HG03342 (cell line): ENCODE measurements around the gene PIRT.
A peak's percentile ranks its signal among the peaks of the same experiment; 100 is the strongest.
"Not testable (repeated sequence)": the region's sequence is repeated elsewhere in the genome, so short reads cannot be mapped to it uniquely, and the experiment has no call there.

Experiments used
- ATAC-seq: cut with Tn5 transposase; IDR thresholded peaks from one replicate; pipeline ENCODE4 v1.9.1; 2021; ENCODE audit warnings: mild to moderate bottlenecking, moderate library complexity; ENCODE audit not compliant: unreplicated experiment

The PIRT gene

DNA sequence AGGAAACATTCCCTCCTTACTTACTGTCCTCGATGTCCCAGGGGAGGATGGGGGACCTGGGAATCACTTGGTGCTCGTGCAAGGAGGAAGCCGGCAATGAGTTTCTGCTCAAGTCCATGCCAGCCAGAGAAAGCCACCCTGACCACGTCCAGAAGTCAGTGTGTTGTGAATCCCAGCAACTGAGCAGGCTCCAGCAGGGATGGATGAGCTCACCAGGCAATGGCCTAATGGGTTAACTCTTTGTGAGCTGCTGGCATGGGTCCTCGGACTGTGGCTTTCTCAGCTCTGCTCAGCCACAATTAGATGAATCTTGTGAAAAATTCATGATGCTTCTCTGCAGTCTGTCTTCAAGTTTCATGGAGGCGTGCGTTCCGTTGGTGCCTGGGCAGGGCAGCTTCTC, at the start of gene PIRT:
PIRT (minus strand) TSS at position 167 of the 400 bp plus-strand sequence. CDS start 12,442 bp downstream, outside the sequence.
- no peak for ATAC-seq

DNA sequence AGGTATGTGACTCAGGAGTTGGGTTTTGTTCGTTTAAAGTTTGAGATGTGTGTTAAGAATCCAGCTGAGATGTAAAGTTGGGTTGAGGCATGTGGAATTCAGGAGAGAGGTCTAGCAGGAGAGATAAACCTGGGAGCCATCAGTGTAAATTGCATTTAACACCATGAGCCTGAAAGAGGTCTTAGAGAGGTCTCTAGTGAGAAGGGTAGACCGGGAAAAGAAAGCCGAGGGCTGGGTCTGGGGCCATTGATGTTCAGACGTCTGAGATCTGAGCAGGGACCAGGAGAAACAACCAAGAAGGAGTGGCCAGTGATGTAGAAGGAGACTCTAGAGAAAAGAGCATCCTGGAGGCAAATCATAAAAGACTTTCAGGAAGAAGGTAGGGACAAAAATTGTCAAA, 44.1 kb upstream of the PIRT start:
- ATAC-seq: no peak

DNA sequence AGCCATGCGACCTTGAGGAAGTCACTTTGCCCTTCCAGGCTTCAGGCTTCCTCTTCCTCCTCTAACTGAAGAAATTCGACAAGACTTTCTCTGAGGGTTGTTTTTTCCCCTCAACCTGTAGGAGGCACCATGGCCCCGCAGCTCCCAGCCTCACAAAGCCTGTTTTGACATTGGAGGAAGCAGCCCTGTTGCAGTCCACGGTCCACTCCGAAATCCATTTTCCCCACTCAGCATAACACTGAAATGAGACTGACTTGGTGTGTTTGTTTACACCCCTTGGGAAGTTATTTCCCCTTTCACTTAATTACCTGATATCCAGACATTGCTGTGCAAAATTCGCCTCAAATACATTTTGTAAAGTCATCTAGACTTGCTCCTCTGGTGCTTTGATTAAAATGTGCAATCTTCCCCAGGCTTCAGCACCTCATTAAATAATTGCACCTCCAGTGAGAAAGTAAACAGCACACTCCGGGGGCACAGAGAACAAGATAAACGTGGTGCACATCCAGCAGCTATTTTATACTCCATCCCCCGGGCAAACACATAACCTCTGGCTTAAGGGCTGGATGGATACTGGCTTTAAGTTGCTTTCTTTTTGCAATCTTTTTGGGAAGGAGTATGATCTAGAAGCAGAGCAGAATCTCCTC, 41.4 kb upstream of the PIRT start:
- ATAC-seq: no peak

DNA sequence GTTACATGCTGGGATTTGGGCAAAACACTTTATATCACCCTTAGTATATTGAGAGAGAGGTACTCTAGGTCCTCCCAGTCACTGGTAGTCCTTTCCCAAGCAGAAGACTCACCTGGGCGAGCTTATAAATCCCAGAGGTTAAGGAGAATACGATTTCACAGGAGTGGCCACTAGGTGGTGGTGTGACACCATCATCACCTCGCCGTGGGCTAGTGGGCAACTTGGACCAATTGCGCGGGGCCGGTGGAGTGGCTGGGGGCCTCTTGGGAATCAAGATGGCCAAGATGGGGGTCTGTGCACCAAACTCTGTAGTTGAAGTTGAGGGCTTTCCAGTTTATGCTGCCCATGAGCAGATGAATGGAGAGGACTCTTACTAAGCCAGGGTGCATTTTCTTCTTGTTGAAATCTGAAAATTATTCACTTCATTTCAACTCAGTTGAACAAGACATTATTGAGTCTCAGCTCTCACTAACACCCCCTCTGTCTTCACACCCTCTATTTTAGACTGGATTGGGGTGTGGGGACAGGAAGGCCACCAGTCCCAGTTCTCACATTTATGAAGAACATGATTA, 38.2 kb upstream of the PIRT start:
- no peak for ATAC-seq

DNA sequence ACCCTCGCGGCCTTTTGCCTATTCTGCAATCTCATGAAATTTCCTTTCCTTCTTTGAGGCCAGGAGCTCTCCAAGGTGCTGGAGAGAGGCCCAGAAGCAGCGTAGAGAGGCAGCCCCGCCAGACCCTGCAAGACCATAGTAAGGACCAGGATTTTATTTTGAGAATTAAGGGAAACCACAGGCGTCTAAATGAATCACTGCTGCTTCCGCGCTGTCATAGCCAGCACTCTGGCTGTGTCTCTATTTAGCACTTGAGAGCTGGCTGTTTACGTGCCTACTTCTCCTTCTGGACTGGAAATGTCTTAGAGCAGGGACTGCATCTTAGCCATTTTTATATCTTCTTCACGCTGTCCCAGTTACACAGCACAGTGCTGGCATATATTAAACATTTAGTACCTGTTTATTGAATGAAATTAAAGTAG, 37.6 kb upstream of the PIRT start:
- ATAC-seq: no peak

DNA sequence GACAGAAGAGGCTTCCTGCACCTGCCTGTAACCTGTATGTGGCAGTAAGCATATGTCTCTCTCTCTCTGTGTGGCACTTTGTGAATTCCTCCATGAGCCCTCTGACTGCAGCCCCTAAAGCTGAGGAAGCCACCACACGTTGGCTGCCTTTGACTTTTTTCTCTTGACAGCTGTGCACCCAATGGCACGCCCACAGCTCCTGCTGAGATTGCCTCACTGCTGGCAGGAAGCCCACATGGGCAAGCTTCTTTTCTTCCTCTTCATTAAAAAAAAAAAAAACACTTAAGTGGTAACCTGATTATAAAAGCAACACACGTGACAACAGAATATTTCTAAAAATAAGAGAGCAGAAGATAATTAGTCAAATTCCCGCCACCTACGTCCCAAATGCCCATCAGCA, 34.0 kb upstream of the PIRT start:
- ATAC-seq: no peak

DNA sequence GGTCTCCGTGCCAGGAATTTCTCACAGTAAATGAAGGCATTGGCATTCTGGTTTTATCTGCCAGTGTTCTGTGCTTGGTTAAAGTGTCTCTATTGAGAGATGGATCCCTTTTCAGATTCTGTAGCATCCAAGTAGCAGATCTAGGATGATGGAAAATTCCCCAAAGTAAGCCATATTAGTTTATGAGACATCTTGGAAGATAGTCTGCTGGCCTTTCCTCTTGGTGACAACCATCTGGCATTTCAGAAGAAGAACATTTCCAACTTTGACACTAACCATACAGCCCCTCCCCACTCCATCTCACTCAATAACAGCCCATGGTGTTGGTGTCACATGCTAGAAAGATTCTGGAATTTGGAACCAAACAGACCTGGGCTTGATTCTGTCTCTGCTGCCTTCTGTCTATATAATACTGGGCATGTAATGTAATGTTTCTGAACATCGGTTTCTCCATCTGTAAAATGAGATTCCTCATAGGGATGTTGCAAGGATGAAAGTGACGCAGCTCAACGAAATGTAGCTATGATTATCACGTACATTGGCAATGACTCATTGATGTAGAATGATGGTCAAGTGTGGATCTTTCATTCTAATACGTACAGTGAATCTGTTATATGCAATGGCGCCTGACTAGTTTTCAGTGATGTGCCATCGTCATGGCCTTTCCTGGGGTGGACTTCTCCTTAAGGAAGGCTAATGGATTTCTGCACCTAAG, 32.6 kb upstream of the PIRT start:
- ATAC-seq: no peak

DNA sequence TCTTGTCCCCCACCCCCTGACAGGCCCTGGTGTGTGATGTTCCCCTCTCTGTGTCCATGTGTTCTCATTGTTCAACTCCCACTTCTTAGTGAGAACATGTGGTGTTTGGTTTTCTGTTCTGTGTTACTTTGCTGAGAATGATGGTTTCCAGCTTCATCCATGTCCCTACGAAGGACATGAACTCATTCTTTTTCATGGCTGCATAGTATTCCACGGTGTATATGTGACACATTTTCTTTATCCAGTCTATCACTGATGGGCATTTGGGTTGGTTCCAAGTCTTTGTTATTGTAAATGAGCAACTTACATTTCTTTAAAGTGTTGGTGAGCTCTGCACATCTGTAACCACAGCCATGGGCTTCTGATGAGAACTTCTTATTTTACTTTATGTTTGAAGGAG, 30.9 kb upstream of the PIRT start:
- ATAC-seq: not testable (repeated sequence)

DNA sequence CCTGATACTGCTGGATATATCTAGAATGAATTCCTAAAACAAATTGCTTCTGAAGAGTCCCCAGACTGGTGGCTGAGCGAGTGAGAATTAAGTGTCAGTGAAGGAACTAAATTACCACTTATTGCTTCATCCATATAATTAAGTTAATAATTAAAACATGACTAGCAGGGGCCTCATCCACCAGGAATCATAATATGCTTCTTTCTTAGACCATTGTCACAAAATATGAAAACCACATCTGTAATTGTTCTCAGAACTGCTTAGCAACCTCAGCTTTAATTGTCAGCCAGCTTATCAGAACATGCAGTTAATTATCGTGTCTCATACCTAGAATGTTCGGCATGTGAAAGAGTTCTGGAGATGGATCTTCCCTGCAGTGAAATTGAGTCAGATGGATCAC, 21.2 kb upstream of the PIRT start:
- ATAC-seq: no peak

DNA sequence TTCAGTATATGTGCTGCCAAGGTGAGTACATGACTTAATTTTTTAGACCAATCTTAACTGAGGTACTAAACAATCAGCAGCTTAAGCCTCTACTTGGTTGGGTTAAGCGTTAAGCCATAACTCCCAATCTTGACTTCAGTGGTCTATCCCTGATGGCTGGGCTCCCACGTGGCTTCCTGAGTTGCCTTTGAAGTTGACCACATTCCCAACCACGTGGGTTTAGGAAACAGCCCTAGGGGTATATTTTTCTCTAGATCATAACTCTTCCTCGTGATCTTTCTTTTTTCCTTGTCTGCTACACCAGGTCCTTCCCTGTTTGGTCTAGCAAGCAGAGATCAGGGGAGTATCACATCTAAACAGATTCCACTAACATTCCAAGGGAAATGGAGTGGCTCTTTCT, 20.1 kb upstream of the PIRT start:
- no peak for ATAC-seq

DNA sequence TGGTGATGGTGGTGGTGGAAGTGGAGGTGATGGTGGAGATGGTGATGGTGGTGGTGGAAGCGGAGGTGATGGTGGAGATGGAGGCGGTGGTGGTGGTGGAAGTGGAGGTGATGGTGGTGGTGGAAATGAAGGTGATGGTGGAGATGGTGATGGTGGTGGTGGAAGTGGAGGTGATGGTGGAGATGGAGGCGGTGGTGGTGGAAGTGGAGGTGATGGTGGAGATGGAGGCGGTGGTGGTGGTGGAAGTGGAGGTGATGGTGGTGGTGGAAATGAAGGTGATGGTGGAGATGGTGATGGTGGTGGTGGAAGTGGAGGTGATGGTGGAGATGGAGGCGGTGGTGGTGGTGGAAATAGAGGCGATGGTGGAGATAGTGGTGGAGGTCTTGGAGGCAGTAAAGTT, 8.7 kb upstream of the PIRT start:
- not testable (repeated sequence) for ATAC-seq

DNA sequence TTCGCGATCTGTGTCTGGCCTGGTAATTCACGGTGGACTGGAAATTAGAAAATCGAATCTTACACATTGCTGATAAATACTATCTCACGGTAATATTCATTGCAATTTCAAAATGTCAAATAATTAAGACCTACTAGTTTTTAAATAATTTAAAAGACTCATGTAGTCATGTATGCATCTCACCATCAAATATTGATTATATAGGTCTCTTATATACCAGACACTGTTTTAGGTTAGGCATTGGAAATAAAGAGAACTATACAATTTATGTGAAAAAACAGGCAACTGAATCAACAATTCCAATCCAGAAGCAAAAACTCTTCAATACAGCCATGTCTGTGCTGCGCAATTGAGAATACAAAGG, 7.5 kb upstream of the PIRT start:
- ATAC-seq: no peak

DNA sequence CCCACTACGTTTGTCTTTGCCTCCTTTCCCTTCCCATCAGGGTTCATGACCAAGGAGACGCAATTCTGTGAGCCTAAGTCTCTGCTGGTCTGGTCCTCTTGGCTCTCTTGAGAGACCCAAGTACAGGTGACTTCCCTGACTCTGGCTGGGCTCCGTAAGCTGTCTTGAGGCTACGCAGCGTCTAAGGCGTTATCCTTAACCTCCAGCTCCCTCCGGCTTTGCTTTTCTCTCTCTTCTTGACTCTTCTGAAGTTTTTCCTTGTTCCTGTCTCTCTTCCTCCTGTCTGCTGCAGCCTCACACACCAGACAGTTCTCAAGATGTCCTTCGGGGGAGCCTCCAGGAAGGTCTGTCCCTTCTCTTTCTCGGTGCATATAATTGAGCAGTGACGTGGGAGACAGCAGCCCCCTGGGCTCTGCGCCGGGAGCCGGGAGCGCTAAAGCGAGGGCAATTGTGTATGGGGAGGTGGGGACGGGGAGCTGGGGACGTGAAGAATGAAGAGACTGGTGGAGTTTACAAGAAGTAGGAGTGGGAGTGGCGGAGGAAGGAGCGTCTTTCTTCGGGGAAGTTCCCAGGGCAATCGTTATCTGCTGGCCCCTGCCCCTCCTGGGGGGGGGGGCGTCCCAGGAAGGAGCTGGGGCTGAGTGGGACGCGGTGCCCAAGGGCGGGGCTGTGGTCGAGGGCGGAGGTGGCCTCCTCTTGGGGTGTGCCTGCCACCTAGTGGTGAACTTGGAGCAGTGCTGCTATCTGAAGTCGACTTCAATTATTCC, 6.9 kb upstream of the PIRT start:
- peak; percentile 90 for ATAC-seq

DNA sequence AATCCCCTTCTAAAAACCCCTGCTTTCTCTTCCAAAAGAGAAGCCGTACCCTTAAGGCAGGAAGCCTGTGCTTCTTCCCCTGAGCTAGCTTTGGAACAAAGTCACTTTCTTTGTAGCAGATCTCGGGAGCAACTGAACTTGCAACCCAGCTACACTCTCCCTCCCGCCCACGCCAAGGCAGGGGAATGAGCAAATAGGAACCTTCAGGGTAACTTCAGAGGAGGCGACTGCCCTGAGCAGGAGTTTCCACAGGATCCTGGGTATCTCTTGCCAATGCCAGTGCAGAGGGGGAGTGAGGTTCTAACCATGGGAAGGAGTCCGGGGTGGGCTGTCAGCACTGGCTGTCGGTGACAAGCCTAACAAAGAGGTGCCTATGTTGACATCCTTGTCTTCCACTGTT, 5.9 kb upstream of the PIRT start:
- ATAC-seq: no peak

DNA sequence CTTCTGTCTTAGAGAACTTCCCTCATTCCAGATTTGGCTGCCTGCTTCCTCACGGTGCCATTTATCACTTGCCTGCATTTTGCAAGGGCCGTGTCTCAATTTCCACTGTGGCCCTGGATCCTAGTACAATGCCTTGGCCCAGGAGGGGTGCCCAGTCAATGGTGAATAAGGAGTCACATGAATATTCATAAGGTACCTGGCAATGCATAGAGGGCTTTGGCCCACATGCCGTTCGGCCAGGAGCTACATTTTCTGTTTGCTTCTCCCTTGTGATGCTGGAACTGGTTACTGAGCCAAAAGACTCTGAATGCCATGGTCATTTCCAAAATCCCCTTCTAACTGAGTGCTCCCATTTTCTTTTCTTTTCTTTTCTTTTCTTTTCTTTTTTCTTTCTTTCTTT, 4.8 kb upstream of the PIRT start:
- no peak for ATAC-seq

DNA sequence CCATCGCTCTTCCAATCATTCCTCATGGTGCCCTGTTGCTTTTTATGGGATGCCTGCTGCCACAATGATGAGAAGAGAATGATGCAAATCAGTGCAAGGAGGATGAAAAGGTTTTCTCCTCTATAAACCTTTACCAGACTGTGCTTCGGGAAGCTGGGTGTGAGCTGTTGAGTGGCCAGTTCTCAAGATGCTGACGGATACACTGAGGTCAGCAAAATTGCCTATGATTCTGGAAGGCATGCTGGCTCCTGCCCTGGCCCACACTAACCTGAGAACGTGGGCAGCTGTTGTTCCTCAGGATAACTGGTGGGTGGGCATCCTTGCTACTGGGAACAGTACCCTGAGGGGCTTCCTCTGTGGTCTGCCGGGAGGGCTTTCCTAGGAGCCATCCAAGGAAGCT, 795 bp upstream of the PIRT start:
- no peak for ATAC-seq

DNA sequence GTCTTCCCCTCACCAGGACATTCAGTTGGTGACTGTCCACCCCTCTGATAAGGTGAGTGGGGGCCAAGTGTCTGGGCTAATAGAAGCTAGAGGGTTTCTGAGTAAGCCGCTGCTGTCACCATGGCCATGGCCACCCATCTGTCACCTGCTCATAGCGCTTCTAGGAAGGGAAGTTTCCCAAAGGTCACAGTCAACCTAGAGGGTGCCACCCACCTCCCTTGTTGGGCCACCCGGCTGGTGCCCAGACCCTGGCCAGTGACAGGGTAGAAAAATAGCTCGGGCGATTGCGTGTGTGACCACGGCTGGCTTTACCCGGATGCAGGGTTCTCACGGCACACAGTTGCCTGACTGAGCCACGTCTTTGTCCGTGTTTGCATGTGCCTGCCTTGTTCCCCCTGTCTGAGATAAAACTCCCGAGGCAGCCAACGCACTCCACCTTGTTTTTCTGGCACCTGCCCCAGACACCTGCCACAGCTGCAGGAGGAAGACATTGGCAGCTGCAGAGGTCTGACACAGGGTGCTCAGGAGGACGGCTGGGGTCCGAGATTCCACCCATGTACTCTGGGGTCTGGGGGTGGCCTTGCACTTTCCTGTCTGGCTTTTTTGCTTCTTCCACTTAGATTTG, 809 bp downstream of the PIRT start:
- ATAC-seq: no peak

DNA sequence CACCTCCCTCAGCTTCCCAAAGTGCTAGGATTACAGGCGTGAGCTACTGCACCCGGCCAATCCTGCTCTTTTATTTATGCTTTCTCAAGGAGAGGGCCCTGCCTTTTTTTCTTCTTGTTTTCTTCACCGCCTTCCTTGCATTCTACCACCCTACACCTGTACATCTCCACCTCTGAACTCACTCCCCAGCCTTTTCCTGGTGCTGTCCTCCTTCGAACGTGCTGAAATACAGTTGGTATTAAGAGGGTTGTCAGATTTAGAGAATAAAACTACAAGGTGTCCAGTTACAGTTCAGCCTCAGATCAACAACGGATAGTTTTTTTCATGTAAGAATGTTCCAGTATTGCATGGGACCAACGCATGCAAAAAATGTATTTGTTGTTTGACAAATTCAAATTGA, 1.7 kb downstream of the PIRT start:
- ATAC-seq: no peak

DNA sequence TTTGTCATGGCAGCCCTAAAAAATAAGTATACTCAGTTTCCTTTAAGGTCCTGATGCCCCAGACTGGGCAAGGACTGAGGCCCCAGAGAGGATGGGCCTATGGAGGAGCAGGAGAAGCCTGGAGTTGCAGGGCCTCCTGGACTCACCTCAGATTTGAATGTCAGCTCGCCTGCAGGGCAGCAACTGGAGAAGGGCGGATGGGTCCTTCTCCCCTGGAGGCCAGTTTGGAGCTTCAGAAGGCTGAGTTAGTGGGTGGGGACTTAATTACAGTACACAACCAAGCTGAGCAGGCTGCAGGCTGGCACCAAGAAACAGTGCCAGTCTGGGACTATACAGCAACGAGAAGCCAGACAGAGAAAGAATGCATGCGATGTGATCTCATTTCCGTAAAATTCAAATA, 6.2 kb downstream of the PIRT start:
- no peak for ATAC-seq

DNA sequence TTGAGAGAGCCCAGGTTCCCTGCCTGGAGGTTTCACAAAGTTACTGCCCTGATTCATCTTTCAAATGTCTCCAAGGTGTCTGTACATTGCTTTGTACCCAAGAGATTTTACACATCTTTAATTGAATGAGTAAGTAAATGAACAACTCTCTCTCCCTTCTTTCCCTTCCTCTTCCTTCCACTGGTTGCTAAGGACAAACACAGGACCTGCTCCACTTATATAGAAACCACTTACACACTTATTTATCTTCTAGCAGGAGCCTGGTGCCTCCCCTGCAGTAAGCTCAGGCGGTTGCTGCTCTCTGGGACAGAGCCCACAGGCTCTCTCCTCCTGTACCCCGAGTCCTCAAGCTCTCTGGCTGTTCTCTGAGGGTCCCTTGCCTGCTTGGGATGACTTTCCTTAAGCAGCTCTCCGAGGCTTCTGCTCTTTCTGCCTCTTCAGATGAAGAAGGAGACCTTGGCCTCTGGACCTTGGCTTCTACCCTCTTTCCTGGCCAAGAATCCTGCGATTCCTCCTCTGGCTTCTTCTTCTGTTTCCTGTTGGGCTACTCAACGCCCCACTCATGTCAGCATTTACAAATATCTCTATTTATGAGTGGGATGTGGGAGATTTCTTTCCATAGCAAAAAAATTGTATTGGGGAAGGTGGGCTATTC, 9.9 kb downstream of the PIRT start:
- no peak for ATAC-seq

DNA sequence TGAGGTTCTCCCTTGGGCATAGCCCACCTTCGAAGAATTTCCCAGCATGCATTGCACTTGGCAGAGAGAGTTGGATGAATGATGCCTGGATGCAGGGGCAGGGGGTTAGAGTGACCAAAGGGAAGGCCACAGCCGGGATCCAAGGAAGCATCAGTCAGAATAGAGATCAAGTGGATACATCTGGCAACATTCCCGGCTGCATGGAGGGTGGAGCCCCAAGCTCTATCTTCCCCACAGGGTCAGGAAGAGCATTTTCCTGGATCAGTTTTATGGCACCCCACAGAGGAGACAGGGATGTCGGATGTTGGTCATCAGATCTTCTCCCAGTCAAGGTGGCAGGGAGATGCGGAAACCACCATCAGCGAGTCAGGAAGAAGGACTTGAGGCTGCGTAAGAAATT, 13.0 kb downstream of the PIRT start:
- ATAC-seq: no peak
